Fibroblast of pulmonary artery (primary cell): Measurements from ENCODE around the gene UMAD1.

ENCODE experiments used
- DNase-seq: peaks from one replicate; pipeline ENCODE4 v3.0.0-alpha.2; 2010; ENCODE audit warnings: low read depth
- H3K4me3 ChIP-seq: replicated peaks from 2 replicates; pipeline ENCODE4 v1.5.1; 2011; ENCODE audit warnings: low read depth, mild to moderate bottlenecking, control low read depth, low read length, moderate library complexity
- TF ChIP-seq, protein P1 (sequence below): IDR thresholded peaks from 2 replicates; pipeline ENCODE4 v1.5.1; 2011; ENCODE audit warnings: mild to moderate bottlenecking, control low read depth, low read length, inconsistent platforms; ENCODE audit errors: missing control alignments

The UMAD1 gene

GRCh38 chr7:7848892-7849291 is 208.3 kb downstream of the UMAD1 start:
- DNase-seq, result no peak
- TF ChIP-seq, protein P1, sequence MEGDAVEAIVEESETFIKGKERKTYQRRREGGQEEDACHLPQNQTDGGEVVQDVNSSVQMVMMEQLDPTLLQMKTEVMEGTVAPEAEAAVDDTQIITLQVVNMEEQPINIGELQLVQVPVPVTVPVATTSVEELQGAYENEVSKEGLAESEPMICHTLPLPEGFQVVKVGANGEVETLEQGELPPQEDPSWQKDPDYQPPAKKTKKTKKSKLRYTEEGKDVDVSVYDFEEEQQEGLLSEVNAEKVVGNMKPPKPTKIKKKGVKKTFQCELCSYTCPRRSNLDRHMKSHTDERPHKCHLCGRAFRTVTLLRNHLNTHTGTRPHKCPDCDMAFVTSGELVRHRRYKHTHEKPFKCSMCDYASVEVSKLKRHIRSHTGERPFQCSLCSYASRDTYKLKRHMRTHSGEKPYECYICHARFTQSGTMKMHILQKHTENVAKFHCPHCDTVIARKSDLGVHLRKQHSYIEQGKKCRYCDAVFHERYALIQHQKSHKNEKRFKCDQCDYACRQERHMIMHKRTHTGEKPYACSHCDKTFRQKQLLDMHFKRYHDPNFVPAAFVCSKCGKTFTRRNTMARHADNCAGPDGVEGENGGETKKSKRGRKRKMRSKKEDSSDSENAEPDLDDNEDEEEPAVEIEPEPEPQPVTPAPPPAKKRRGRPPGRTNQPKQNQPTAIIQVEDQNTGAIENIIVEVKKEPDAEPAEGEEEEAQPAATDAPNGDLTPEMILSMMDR, result no peak
- H3K4me3 ChIP-seq, result no peak overlapping the region

- TF ChIP-seq, protein P1, result no peak
- no peak overlapping the region for H3K4me3 ChIP-seq
- no peak for DNase-seq
Measured at GRCh38 chr7:7850150-7850549, 209.6 kb downstream of the UMAD1 start.

DNA sequence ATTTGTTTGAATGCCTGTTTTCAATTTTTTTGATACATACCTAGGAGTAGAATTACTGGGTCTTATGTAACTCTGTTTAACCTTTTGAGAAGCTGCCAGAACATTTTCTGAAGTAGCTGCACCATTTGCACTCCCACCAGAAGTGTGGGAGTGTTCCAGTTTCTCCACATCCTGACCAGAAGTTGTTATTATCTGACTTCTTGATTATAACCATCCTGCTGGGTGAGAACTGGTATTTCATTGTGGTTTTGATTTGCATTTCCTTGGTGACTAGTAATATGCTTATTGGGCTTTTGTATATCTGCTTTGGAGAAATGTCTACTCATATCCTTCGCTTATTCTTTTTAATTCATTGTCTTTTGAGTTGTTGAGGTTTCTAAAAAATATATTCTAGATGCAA is 210.8 kb downstream of the UMAD1 start:
- peak; percentile 65 for DNase-seq
- TF ChIP-seq, protein P1, result no peak
- H3K4me3 ChIP-seq, result no peak overlapping the region

DNA sequence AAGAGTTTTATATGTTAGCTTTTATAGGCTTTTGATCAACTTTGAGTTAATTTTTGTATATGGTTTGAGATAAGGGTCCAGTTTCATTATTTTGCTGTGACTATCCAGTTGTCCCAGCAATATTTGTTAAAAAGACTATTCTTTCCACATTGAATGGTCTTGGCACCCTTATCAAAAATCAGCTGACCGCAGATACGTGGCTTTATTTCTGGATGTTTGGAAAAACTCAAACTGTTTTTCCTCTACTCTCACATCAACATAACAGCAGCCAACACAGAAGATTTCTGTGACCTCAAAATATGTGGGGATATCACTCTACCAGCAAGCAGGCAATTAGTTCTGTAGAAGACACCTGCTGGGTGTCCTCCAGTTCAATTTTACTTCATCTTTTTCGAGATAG is 211.4 kb downstream of the UMAD1 start:
- no peak overlapping the region for H3K4me3 ChIP-seq
- DNase-seq, result no peak
- TF ChIP-seq, protein P1, result no peak

- no peak for DNase-seq
- TF ChIP-seq, protein P1, result no peak
Measured at GRCh38 chr7:7857143-7857583, 216.6 kb downstream of the UMAD1 start.

DNA sequence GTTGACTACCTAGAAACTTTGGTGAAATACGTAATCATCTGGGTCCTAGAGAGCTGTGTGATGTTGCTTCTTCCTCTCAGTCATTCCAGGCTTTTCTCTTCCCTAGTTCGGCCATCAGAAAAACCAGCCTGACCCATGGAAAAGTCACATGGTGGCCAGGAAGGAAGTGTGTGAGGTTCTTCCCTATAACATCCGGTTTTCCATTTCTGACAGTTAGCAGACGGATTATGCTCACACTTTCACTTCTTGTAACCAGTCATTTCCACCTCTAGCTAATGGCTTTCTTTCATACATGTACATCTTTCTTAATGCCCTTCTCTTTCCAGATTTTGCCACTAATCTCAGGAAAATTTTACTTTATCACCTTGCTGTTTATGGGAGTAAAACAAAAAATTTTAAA is 218.0 kb downstream of the UMAD1 start:
- DNase-seq, result no peak
- TF ChIP-seq, protein P1, result no peak
- H3K4me3 ChIP-seq, result no peak overlapping the region

More at GRCh38 chr7:7857143-7857583, 216.6 kb downstream of the UMAD1 start:
- no peak overlapping the region for H3K4me3 ChIP-seq

- no peak overlapping the region for H3K4me3 ChIP-seq
- DNase-seq, result no peak
- TF ChIP-seq, protein P1, result no peak
Measured at GRCh38 chr7:7859411-7859810, 218.9 kb downstream of the UMAD1 start.
